ENCODE measurements around the gene CFAP46.

CFAP46 gene

GRCh38 chr10:132817701-132818211 is 124.6 kb downstream of the CFAP46 start:
- no peak for DNase-seq

GRCh38 chr10:132816718-132817117 is 125.7 kb downstream of the CFAP46 start:
- DNase-seq, result no peak

GRCh38 chr10:132815168-132815857 is 127.1 kb downstream of the CFAP46 start:
- no peak for DNase-seq

- DNase-seq, result no peak
Measured at GRCh38 chr10:132814469-132814856, 127.9 kb downstream of the CFAP46 start.

GRCh38 chr10:132813560-132814468 is 128.6 kb downstream of the CFAP46 start:
- DNase-seq, result no peak

GRCh38 chr10:132813001-132813401 is 129.4 kb downstream of the CFAP46 start:
- no peak for DNase-seq

- no peak for DNase-seq
Measured at GRCh38 chr10:132812520-132812919, 129.8 kb downstream of the CFAP46 start.

GRCh38 chr10:132811891-132812481 is 130.4 kb downstream of the CFAP46 start:
- DNase-seq, result no peak

- DNase-seq, result no peak
Measured at GRCh38 chr10:132810807-132811700, 131.3 kb downstream of the CFAP46 start.

- DNase-seq, result no peak
Measured at GRCh38 chr10:132810141-132810806, 132.1 kb downstream of the CFAP46 start.

GRCh38 chr10:132809232-132810140 is 132.9 kb downstream of the CFAP46 start:
- no peak for DNase-seq

- DNase-seq, result no peak
Measured at GRCh38 chr10:132808383-132809231, 133.8 kb downstream of the CFAP46 start.

- DNase-seq, result no peak
Measured at GRCh38 chr10:132807621-132808049, 134.7 kb downstream of the CFAP46 start.

- DNase-seq, result no peak
Measured at GRCh38 chr10:132806561-132807003, 135.8 kb downstream of the CFAP46 start.

- no peak for DNase-seq
Measured at GRCh38 chr10:132806110-132806509, 136.3 kb downstream of the CFAP46 start.

- no peak for DNase-seq
Measured at GRCh38 chr10:132805599-132805998, 136.8 kb downstream of the CFAP46 start.

GRCh38 chr10:132804785-132805426 is 137.5 kb downstream of the CFAP46 start:
- DNase-seq, result no peak

- DNase-seq, result no peak
Measured at GRCh38 chr10:132804287-132804686, 138.1 kb downstream of the CFAP46 start.
